Renal cortex interstitium (tissue), 11 donors: ENCODE results near the gene CNNM4. TPM values are rescaled to one million over a fixed set of nuclear protein-coding genes. Genes with fewer than 3 reads are reported as not detected.

ENCODE experiments used
- DNase-seq, 11 donors: peaks; one replicate each; pipeline ENCODE4 v3.0.0-alpha.2; 2013; ENCODE audit warnings: low read depth in 9 of 11, low spot score in 4 of 11; ENCODE audit errors: extremely low read depth in 1 of 11
- polyA plus RNA-seq, 3 donors: library from polyadenylated mRNA; unstranded; fragments of 120-200 nt; gene quantifications; one replicate each; pipeline ENCODE4 v1.2.1, GENCODE V29; 2013; ENCODE audit not compliant: insufficient read length in 3 of 3

Gene CNNM4
- polyA plus RNA-seq, 3 donors = 11.7 to 18.0 (median 12.3) TPM

DNA sequence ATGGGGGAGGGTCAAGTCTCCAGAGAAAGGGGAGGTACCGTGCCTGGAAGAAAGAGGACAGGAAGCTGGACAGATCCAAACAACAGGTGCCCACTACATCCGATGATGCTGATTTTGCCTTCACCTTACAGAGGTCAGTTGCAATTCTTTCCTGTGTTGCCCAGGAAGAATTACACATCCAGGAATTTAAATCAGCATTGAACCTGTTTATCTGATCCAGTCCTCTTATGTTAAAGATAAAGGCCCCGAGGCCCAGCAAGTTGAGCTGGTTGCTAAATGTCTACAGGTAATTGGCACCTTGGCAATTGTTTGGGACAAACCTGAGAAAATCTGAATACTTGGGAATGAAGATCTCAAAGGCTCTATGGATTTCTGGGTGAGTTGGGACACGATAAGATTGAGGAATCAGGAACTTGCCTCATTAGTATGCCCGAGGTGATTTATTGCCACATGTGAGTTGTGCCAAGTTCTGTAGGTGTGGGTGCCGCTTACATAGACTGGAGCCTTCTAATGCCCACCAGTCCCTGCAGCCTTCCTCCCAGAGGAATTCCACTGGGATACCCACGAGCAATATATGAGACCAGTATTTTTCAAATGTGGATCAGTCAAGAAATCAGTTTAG, 6.9 kb upstream of the CNNM4 start:
- DNase-seq = no peak

DNA sequence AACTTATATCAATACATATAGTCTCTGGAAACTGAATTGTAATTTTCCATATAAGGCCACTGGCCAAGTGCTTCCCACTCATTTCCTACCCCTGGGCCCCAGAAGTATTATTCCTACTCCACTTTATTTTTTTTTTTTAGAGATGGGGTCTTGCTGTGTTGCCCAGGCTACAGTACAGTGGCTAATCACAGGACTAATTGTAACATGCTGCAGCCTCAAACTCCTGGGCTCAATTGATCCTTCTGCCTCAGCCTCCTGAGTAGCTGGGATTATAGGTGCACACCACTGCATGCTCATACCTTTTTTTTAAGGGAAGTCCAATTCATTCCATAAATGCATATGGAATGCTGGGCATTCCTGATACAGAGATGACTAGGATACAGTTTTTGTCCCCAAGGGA, 6.4 kb upstream of the CNNM4 start:
- DNase-seq = no peak

DNA sequence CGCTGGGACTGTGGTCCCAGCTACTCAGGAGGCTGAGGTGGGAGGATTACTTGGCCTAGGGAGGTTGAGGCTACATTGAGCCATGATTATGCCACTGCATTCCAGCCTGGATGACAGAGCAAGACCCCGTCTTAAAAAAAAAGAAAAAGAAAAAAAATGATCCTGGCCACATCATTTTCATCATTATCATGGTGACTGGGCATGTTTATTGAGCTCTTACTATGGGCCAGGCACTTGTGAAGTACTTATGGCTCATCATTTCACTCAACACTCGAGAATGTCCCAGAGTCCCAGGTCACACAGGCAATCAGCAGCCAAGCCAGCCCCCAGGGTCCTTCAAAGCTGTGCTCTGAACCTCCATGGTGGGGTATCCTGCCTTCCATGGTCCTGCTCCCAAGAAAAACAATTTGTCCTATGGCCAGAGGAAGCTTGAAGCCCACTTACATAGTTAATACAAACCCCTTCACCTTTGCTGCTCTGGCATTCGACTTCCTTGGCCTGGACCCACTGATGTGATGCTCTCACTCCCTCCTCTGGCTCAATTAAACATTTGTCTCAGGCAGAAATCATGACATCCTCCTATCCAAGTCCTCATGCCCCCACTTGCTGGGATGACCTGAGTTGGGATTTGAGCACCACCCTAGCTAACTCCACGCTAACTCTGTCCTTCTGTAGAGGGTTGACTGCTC, 3.8 kb upstream of the CNNM4 start:
- DNase-seq = no peak

DNA sequence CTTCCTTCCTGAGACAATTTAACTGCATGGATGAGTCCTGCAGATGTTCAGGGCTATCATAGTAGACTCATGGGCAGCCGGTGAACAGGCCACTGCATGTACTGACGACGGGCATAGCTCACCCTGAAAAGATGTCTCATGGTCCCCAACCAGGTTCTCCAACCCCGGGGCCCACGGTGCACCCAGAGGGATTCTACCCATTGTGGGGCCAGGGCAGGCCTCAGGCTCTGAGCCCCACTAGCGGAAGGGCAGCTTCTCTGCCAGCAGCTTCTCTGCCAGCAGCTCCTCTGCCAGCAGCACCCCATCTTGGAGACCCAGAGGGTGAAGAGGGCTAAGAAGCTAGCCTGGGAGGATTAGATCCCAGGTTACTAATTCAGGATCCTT, 3.2 kb upstream of the CNNM4 start:
- DNase-seq = no peak

DNA sequence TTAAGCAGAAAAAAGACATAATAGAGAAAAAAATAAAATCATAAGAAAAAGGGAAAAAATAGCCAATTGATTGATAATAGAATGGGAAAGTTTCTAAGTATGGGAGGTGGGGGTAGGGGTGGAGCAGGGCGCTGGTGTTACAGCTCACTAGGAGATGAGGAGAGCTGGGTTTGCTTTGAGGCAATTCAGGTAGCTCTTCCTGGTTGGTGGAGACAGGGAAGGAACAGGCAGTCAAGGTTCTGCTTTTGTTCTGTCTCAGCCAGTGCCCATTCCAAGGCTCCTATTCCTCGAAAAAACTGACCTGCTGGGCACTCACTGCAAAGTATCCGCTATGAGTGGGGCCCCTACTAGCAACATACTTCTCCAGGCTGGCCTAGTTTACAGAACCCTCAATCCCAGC, 1.7 kb upstream of the CNNM4 start:
- no peak for DNase-seq

DNA sequence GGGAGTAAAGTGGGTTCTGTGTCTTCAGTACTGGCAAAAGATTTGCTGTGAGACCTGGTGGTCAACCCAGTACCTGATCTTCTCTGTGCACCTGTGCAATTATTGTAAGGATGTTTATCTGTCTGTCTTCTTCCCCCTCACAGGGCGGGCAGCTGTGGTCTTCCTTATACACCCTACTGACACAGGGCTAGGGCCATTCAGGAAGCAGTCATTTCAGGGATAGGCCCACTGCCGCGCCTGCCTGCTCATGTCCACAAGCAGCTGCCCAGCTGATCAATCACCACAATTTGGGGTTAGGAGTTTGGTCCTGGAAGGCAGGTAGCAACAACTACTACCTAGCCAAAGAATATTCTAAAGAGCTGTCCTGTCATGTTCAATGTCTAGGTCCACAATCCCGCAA, 1.2 kb upstream of the CNNM4 start:
- no peak for DNase-seq

DNA sequence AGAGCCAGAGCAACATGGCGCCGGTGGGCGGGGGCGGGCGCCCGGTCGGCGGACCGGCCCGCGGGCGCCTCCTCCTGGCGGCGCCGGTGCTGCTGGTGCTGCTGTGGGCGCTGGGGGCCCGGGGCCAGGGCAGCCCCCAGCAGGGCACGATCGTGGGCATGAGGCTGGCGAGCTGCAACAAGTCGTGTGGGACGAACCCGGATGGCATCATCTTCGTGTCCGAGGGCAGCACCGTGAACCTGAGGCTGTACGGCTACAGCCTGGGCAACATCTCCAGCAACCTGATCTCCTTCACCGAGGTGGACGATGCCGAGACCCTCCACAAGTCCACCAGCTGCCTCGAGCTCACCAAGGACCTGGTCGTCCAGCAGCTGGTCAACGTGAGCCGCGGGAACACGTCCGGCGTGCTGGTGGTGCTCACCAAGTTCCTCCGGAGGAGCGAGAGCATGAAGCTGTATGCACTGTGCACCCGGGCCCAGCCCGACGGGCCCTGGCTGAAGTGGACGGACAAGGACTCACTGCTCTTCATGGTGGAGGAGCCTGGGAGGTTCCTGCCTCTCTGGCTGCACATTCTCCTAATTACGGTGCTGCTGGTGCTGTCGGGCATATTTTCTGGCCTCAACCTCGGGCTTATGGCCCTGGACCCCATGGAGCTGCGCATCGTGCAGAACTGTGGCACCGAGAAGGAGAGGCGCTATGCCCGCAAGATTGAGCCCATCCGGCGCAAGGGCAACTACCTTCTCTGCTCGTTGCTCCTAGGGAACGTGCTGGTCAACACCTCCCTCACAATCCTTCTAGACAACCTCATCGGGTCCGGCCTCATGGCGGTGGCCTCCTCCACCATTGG, 507 bp downstream of the CNNM4 start:
- DNase-seq = peak in 1 of 11 donors; percentile 40

DNA sequence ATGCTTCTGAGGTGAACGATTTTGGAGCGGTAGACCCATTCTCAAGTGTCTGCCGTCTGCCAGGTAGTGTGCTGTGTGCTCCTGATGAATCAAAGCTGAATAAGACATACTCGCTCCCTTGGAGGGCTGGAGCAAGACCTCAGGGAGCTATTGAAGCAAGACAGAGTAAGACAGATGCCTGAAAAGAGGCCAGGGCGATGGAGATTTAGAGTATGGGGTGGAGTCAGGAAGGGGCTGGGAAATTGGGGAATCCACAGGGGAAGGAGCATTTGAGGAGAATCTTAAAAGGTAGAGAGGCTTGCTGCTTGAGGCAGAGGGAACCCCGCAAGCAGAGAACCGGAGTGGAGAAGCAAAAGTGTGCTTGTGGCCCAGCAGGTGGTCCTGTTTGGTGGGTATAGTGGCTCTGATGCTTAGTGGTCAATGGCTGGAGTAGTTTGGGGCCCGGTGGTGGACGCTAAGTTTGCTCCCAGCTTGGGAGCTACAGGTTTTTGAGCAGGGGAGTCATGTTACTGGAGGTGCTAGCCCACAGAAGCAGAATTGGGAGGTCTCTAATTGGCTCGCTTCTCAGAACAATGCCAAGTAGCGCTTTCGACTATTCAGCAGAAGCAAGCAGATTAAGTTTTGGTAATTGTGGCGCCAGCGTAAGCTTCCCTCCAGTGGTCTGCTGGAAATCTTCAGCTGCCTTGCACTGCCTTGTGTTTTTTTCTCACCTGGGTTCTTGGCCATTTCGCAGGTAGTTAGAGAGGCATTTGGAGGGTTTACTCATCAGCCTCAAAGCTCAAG, 2.0 kb downstream of the CNNM4 start:
- DNase-seq = no peak

DNA sequence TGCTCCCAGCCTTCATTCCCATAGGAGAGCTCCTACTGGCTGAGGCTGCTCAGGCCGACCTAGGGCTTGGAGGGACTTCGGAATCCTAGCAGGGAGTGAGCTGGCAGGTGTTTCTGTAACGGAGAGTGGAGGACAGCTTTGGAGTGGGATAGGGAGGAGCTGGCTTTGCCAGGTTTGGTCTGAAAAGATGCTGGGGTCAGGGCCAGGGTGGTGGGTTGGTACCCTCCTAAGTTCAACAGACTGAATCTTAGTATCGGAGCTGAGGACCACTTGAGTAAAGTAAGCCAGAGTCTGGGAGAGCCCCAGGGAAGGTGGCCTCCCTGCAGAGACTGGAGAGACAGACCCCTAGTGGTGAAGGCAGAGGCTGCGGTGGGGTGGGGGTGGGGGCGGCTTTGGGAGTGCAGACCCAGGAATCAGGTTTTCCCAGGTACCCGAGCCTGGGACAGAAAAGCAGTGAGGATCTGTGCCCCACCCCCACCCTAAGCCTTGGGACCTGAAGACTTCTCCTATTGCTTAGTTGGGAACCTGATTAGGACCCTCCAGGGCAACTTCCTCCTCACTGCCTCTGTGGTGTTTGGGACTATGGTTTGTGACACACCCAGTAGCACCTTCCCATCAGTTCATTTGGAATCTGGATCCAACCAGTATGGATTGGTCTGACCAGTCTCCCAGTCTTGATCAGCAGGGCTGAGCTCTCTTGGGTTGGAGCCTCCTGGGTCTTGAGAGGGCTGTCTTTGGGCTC, 3.0 kb downstream of the CNNM4 start:
- no peak for DNase-seq

DNA sequence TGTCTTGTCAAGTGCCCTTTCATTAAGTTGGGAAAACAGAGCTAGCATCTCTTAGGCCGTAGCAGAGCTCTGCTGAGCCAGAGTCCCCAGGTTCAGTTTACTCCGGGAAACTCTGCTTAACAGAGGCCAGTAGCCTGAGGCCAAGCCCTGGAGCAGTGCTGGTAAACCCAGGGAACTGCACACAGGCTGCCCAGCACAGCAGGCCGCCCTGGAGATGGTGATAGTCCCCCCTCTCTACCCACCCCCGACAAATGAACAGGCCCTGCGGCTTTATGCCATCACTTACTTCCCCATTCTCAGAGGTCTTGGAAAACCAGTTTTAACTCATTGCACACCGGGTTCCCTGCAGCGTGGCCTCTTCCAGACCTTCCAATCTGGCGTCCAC, 3.5 kb downstream of the CNNM4 start:
- no peak for DNase-seq

DNA sequence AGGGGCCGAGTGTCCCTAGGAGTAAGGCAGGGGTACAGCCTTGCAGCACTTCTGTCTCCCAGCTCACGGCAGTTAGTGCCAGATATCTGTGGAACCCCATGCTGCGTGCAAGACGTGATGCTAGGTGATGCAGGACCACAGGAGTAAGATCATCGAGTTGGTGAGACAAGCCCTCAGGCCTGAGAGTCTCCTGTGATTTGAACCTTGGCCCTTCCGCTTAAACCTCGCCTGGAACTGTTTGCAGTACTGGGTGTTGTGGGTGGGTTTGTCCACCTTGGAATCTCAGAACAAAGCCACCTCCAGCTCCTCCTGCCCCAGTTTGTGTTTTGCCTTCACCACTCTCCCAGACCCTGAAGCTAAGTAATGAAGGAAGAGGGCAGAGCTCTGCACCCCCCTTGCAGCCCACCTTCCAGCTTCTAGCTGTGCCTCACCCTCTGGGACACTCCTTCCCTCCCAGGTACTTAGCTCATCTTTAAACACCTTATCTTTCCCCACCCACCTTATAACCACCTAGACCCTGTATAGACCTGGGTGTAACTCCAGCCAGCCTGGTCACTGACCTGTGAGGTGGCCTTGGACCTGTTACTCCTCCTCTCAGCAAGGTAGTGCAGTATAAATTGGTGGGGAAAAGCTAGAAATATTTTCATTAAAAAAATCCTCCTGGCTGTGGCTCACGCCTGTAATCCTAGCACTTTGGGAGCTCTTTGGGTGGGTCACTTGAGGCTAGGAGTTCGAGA, 6.6 kb downstream of the CNNM4 start:
- no peak for DNase-seq

DNA sequence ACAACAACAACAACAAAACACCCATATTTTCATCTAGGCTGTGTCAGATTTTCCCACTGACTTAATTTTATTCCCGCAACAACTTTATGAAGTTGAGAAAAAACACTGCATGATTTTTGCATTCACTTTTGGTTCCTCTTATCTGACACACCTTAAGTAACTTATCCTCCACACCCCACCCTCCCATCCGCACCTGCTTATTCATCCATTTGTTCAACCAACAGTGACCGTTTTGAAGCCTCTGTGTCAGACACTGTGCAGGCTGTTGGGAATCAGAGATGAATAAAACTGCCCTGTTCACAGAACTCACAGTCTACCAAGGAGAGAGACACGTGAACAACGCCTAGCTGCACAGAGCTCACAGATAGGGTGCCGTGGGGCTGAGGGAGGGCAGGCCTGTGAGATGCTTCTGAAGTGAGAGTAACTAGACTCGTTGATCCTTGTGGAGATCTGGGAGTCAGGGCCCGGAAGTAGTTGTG, 7.4 kb downstream of the CNNM4 start:
- no peak for DNase-seq

DNA sequence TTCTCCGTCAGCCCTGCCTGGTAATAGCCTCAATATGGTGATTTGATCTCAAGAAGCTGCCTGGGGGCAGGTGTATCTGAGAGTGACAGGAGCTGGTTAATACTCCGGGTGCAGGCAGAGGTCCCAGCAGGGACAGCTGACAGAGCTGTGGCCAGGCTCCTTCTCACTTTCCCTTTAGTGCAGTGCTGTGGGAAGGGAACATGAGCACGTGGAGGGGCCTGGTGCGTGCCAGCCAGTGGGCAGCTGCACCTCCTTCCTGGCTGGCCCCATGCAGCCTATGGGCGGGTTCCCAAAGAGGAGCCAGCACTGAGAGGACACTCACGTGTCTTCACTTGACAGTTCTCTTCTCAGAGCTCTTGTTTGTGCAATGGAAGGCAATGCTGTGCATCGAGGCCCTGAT, 9.1 kb downstream of the CNNM4 start:
- DNase-seq = no peak

DNA sequence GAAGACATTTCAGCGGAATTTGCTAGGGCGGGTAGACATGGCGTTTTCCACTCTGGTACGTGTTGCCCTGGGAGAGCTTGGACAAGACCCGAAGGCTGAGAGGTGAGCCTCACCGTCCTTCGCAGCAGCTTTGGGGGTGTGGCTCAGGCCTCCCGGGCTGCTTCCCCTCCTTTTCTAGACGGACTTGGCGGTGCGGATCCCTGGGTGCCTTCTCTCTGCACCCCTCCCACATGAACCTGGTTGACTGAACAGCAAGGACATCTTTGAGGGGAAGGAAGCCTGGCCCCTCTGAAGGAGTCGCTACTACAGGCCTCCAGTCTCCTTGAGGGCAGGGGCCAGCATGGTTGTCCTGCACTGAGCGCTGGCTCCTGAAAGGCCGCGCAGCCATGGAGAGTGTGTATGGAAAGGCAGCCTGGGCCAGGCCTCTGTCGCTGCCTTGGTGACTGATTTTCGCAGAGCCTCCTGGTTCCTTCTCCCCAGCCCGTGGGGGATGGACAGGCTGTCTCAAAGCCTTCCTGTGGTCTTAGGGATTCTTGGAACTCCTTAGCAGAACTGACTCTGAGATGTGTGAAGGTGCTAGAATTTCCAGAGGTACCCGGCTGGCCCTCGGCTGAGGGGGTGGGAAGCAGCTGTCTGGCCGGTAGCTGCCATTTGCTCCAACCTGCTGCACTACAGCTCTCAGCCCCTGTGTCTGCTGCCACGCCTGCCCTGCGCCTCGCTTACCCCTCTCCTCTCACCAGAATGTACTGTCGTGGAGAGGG, 9.9 kb downstream of the CNNM4 start:
- no peak for DNase-seq

DNA sequence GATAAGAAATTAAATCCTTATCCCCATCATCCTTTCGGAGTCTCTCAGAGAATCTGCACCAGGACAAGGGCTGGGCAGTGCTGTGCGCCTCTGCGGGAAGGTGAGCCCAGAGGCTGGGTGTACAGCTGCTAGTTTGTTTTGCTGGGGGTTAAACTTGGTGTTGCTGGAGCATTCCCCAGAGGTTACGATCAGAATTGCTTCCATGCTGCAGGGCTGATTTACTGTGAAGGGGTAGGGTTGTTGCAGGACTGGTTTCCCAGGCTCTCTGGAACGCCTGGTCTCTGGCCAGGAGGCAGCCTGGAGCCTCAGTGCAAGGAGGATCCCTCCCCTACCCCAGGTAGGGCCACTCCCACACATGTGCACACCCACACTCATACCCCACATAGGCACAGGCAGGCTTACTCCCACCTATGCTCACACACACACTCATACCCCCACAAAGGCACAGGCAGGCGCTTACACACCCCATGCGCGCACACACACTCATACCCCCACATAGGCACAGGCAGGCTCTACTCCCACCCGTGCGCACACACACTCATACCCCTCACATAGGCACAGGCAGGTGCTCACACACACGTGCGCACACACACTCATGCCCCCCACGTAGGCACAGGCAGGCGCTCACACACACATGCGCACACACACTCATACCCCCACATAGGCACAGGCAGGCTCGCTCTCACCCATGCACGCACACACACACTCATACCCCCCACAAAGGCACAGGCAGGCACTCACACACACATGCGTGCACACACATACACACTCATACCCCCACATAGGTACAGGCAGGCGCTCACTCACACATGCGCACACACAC, 11.3 kb downstream of the CNNM4 start:
- no peak for DNase-seq

DNA sequence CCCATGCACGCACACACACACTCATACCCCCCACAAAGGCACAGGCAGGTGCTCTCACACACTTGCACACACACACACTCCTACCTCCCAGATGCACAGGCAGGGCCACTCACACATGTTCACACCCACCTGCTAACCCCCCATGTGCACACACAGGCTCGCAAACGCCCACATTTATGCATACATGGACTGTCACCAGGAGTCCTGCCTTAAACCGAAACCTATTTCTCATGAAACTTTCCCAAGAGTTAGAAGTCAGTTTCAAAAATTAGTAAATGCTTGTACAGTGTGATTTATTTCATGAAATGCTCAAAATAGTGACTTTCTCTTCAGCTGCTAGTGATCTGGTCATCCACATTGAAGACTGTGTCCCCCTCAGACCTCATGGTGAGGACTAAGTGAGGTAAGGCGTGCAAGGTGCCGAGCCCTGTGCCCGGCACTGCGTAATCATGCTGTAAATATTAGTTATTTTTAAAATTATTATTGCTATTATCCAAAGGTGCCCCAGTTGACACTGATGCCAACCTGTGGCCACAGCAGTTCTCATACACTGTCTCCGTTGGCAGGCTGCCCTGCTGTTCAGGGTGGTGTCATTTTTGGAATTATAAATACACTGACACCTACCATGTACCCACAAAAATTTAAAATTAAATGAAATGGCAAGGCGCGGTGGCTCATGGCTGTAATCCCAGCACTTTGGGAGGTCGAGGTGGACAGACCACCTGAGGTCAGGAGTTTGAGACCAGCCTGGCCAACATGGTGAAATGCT, 12.4 kb downstream of the CNNM4 start:
- no peak for DNase-seq
